ENCODE results near the gene NRGN. TPM values are rescaled to one million over a fixed set of nuclear protein-coding genes. Genes with fewer than 3 reads are reported as not detected.

NRGN gene
- total RNA-seq, 4 donors from 2014 or later, result 0.51 to 0.52 TPM; not detected in 2

DNA sequence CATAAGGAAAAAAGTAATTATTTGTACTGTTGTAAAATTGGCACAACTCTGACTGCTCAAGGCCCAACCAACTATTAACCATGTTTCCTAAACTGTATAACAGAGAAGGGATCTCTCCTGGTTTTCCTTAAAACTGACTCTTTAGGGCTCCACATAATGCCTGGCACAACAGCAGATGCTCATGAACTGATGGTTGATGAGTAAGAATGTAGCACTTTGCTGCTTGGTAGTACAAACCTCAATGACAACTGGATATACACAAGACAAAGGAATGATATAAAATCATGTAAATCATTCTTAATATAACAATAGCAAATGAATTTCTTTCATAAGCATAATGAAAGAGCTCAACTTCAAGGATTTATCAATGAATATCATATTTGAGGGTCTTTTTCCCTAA, 48.8 kb downstream of the NRGN start:
- Histone ChIP-seq H3K4me1 (peaks cover 0 to 26% of the 10 kb centered on the region in 2 donors), H3K36me3 (no peaks in the 10 kb centered on the region), H3K4me3 (no peak overlapping the region), H3K27me3 (no peaks in the 10 kb centered on the region), H3K27ac (no peak overlapping the region), H3K9me3 (no peaks in the 10 kb centered on the region)
- TF ChIP-seq, protein P1, sequence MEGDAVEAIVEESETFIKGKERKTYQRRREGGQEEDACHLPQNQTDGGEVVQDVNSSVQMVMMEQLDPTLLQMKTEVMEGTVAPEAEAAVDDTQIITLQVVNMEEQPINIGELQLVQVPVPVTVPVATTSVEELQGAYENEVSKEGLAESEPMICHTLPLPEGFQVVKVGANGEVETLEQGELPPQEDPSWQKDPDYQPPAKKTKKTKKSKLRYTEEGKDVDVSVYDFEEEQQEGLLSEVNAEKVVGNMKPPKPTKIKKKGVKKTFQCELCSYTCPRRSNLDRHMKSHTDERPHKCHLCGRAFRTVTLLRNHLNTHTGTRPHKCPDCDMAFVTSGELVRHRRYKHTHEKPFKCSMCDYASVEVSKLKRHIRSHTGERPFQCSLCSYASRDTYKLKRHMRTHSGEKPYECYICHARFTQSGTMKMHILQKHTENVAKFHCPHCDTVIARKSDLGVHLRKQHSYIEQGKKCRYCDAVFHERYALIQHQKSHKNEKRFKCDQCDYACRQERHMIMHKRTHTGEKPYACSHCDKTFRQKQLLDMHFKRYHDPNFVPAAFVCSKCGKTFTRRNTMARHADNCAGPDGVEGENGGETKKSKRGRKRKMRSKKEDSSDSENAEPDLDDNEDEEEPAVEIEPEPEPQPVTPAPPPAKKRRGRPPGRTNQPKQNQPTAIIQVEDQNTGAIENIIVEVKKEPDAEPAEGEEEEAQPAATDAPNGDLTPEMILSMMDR (IDR thresholded peaks at IDR 0.05 in 4 of 5, conservative IDR thresholded peaks at IDR 0.05 in 1 of 5), result no peak
- no peak for TF ChIP-seq POLR2A (IDR thresholded peaks at IDR 0.05)
- ATAC-seq (no peak), DNase-seq (no peak)
- intact Hi-C loops (cut with DNase I; ENCODE audit: low total_unique reads), result no loop called here
- in situ Hi-C loops (cut with MboI; ENCODE audit: low sequenced_read_pairs in 4 of 4), result no loop called here

GRCh38 chr11:124791626-124792341, 52.0 kb downstream of the NRGN start:
- in situ Hi-C loops (cut with MboI; ENCODE audit: low sequenced_read_pairs in 4 of 4) (no loop called here), intact Hi-C loops (cut with DNase I; ENCODE audit: low total_unique reads) (no loop called here)
- DNase-seq (no peak), ATAC-seq (no peak)
- H3K4me1 ChIP-seq, result peaks cover 0 to 33% of the 10 kb centered on the region in 2 donors
- no peaks in the 10 kb centered on the region for H3K27me3 ChIP-seq
- no peak for TF ChIP-seq POLR2A (IDR thresholded peaks at IDR 0.05)
- TF ChIP-seq, protein P1 (IDR thresholded peaks at IDR 0.05 in 4 of 5, conservative IDR thresholded peaks at IDR 0.05 in 1 of 5), result no peak
- H3K27ac ChIP-seq, result no peak overlapping the region
- H3K9me3 ChIP-seq, result no peaks in the 10 kb centered on the region
- H3K4me3 ChIP-seq, result no peak overlapping the region
- no peaks in the 10 kb centered on the region for H3K36me3 ChIP-seq

DNA sequence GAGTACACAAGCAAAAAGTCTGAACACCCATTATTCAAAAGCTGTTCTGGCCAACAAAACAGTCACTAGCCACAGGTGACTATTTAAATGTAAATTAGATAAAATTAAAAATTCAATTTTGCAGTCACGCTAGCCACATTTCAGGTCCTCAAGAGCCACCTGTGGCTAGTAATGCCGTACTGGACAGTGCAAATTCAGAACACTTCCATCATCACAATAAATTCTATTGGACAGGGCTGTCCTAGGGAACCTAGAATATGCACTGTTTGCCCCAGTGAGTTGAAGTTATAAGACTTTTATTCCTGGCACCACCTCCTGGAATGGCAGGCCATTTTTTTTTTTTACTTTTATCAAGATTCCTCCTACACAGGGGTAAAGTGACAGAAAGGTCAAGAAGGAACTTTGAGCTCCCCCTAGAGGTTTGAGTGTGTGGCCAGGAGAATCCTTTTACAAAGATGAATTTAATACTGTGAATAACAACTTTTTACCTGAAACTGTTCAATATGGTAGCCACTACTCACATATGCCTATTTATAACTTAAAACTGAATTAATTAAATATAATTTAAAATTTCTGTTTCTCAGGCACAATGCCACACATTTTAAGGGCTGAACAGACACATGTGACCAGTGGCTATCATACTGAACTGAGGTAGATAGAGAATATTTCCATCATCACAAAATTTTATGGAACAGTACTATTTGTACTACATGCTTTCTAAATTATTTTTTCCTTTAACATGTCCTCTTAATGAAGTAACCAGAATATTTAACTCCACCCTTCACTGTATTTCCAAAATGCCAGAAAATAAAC, 53.9 kb downstream of the NRGN start:
- H3K4me1 ChIP-seq, result peaks cover 11 to 47% of the 10 kb centered on the region in 2 donors
- no peaks in the 10 kb centered on the region for H3K36me3 ChIP-seq
- in situ Hi-C loops (cut with MboI; ENCODE audit: low sequenced_read_pairs in 4 of 4), result no loop called here
- H3K27me3 ChIP-seq, result no peaks in the 10 kb centered on the region
- no peak overlapping the region for H3K4me3 ChIP-seq
- DNase-seq (no peak), ATAC-seq (no peak)
- H3K27ac ChIP-seq, result no peak overlapping the region
- TF ChIP-seq, protein P1 (IDR thresholded peaks at IDR 0.05 in 4 of 5, conservative IDR thresholded peaks at IDR 0.05 in 1 of 5), result peak in 4 of 5 experiments; percentile 18 to 62 (median 41)
- no peak for TF ChIP-seq POLR2A (IDR thresholded peaks at IDR 0.05)
- no peaks in the 10 kb centered on the region for H3K9me3 ChIP-seq
- intact Hi-C loops (cut with DNase I; ENCODE audit: low total_unique reads), result no loop called here

GRCh38 chr11:124796312-124796711, 56.6 kb downstream of the NRGN start:
- Histone ChIP-seq H3K27ac (no peak overlapping the region), H3K9me3 (no peaks in the 10 kb centered on the region), H3K4me3 (no peak overlapping the region), H3K36me3 (no peaks in the 10 kb centered on the region), H3K4me1 (peaks cover 22 to 53% of the 10 kb centered on the region in 2 donors), H3K27me3 (no peaks in the 10 kb centered on the region)
- no peak for DNase-seq
- no peak for ATAC-seq
- TF ChIP-seq, protein P1 (IDR thresholded peaks at IDR 0.05 in 4 of 5, conservative IDR thresholded peaks at IDR 0.05 in 1 of 5), result no peak
- no peak for TF ChIP-seq POLR2A (IDR thresholded peaks at IDR 0.05)
- in situ Hi-C loops (cut with MboI; ENCODE audit: low sequenced_read_pairs in 4 of 4), result no loop called here
- intact Hi-C loops (cut with DNase I; ENCODE audit: low total_unique reads), result no loop called here

Other genes with a start within 250 kb of the NRGN start
- not detected for gene OR8B12, start 196.3 kb upstream of the NRGN start, total RNA-seq
- not detected for gene OR8A1, start 169.9 kb upstream of the NRGN start, total RNA-seq
- not detected for gene PANX3, start 128.5 kb upstream of the NRGN start, total RNA-seq
- gene TBRG1, start 117.1 kb upstream of the NRGN start, total RNA-seq, result 10 to 100 TPM; 20.8 to 42.3 (median 25.6) TPM
- 10 to 100 TPM in 2 of 4 donors, 1 to 10 TPM in 2; 8.2 to 12.7 (median 10.1) TPM for gene SIAE, start 66.2 kb upstream of the NRGN start, total RNA-seq
- gene SPA17, start 66.0 kb upstream of the NRGN start, total RNA-seq, result 1 to 10 TPM in 1 of 4 donors, under 1 TPM in 2, not detected in 1; 0.38 to 2.0 (median 0.44) TPM
- under 1 TPM in 2 of 4 donors, not detected in 2; 0.29 to 0.46 TPM for gene VSIG2, start 12.3 kb downstream of the NRGN start, total RNA-seq
- 10 to 100 TPM; 20.0 to 30.1 (median 27.5) TPM for gene ESAM, start 22.3 kb downstream of the NRGN start, total RNA-seq
- gene MSANTD2, start 60.5 kb downstream of the NRGN start, total RNA-seq, result 1 to 10 TPM; 3.3 to 5.1 (median 3.8) TPM
- 1 to 10 TPM in 2 of 4 donors, under 1 TPM in 2; 0.35 to 3.7 (median 1.3) TPM for gene ROBO3, start 125.5 kb downstream of the NRGN start, total RNA-seq
- gene ROBO4, start 157.9 kb downstream of the NRGN start, total RNA-seq, result 10 to 100 TPM in 3 of 4 donors, 1 to 10 TPM in 1; 7.6 to 18.7 (median 14.7) TPM
- gene HEPN1, start 179.3 kb downstream of the NRGN start, total RNA-seq, result not detected
- gene HEPACAM, start 196.1 kb downstream of the NRGN start, total RNA-seq, result under 1 TPM in 2 of 4 donors, not detected in 2; 0.40 to 0.70 TPM
- under 1 TPM in 2 of 4 donors, not detected in 2; 0.10 to 0.16 TPM for gene CCDC15, start 214.3 kb downstream of the NRGN start, total RNA-seq